IPS DF 6.9 (cell line): Measurements from ENCODE around the gene BABAM2.

Experiments used
- DNase-seq: peaks from one replicate; pipeline ENCODE4 v3.0.0-alpha.2; 2013; ENCODE audit warnings: low read depth, low spot score
- H3K27ac ChIP-seq: one replicate; pipeline ENCODE4 v1.5.1; 2013; ENCODE audit warnings: low read length, control low read depth
- H3K27me3 ChIP-seq: 2 replicates; pipeline ENCODE4 v1.6.1; 2013; ENCODE audit warnings: mild to moderate bottlenecking, low read length; ENCODE audit not compliant: control insufficient read depth, insufficient read depth
- H3K36me3 ChIP-seq: 2 replicates; pipeline ENCODE4 v1.6.1; 2013; ENCODE audit warnings: low read length; ENCODE audit not compliant: control insufficient read depth, insufficient read depth
- H3K4me1 ChIP-seq: 2 replicates; pipeline ENCODE4 v1.6.1; 2013; ENCODE audit warnings: low read length; ENCODE audit not compliant: control insufficient read depth, insufficient read depth
- H3K4me3 ChIP-seq: 2 replicates; pipeline ENCODE4 v1.5.1; 2013; ENCODE audit warnings: mild to moderate bottlenecking, low read length
- H3K9me3 ChIP-seq: 2 replicates; pipeline ENCODE4 v1.6.1; 2013; ENCODE audit warnings: low read length, inconsistent platforms; ENCODE audit not compliant: control insufficient read depth, insufficient read depth
- WGBS: extraction: QIAGEN DNeasy Blood & Tissue Kit; methylation state at CpG from one replicate; pipeline ENCODE4 v1.1.7; 2013; ENCODE audit warnings: mixed read lengths, missing lambda C conversion rate; ENCODE audit not compliant: insufficient read length, insufficient coverage; 5-methylcytosine and 5-hydroxymethylcytosine counted together

BABAM2 gene

DNA sequence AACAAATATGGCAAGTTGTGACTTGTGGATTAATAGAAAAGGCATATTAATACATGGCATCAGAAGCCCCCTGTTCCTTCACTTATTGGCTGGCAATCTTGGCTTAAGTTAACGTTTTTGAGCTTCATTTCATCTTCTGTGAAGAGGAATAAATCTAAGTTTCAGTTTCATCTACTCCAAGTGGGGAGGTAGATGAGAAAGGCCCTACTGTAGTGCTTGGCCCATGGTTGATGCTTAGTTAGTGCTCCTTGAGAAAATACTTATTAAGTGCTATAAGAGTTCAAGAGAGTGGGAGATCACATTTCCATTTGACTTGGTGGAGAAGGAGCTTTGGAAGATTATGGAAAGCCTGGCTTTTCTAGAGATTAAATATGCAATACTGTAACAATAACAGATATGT is 244.3 kb downstream of the BABAM2 start:
- Histone ChIP-seq H3K27me3 (no peaks in the 10 kb centered on the region), H3K27ac (no peak overlapping the region), H3K4me3 (no peak overlapping the region), H3K4me1 (no peaks in the 10 kb centered on the region), H3K9me3 (no peaks in the 10 kb centered on the region), H3K36me3 (no peaks in the 10 kb centered on the region)
- DNase-seq = no peak
- no CpG with 5 or more reads among the region's 1 CpG for WGBS

DNA sequence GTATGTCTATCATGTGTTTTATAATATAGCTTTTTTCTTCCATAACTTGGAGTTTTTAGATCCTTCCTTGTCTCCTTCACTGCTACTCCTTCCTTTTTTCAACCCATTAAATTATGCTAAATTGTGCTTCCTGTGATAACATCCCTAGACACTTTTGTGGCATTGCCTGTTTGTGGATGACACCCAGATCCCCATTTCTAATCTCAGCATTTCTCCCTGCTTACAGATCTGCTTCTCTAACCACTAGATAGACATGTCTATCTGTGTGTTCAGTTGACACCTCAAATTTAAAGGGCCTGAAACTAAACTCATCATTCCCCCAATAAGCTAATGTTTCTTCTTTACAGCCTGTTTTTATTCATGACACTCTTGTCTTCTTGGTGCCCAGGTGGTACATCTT is 244.8 kb downstream of the BABAM2 start:
- H3K9me3 ChIP-seq = no peaks in the 10 kb centered on the region
- no peaks in the 10 kb centered on the region for H3K27me3 ChIP-seq
- H3K4me3 ChIP-seq = no peak overlapping the region
- no peaks in the 10 kb centered on the region for H3K36me3 ChIP-seq
- no peak for DNase-seq
- H3K4me1 ChIP-seq = no peaks in the 10 kb centered on the region
- H3K27ac ChIP-seq = no peak overlapping the region

DNA sequence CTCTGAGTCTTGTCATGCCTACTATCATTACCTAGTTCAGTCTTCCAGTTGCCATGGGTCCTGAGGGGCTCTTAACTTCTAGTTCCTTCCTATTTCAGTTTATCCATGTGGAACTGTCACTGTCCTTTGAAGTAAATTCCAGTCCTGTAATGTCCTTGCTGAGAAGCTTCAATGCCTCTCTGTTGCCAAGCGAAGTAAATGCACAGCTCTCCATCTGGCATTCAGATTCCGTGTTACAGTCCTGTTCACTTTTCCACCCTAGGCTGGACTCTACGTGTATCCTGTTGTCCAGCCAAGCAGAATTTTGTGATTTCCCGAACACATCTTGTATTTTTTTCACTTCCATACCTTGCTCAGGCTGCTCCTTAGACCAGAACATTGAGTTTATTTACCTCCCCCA is 245.3 kb downstream of the BABAM2 start:
- no peaks in the 10 kb centered on the region for H3K9me3 ChIP-seq
- no CpG with 5 or more reads among the region's 4 CpGs for WGBS
- no peaks in the 10 kb centered on the region for H3K4me1 ChIP-seq
- no peak overlapping the region for H3K4me3 ChIP-seq
- no peak overlapping the region for H3K27ac ChIP-seq
- no peak for DNase-seq
- no peaks in the 10 kb centered on the region for H3K27me3 ChIP-seq
- H3K36me3 ChIP-seq = no peaks in the 10 kb centered on the region

DNA sequence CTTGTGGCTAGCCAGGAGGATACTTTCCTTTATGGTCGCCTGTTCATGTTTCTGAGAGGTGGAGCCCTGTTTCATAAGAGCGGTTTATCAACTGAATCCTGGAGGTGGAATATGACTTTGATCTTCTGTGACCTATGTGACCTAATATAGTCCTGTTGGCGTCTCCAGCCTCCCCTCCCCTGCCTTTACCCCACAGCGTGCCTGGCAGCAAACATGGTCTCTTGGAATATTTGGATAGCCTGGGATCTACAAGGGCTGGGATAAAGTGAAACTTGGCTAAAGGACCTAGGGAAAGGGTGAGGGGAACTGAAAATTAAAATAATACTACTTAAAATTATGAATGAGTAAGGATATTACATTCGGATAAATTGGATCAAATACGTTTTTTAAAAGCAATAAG is 246.0 kb downstream of the BABAM2 start:
- WGBS = no CpG with 5 or more reads among the region's 6 CpGs
- no peaks in the 10 kb centered on the region for H3K9me3 ChIP-seq
- no peaks in the 10 kb centered on the region for H3K27me3 ChIP-seq
- H3K4me3 ChIP-seq = no peak overlapping the region
- no peak overlapping the region for H3K27ac ChIP-seq
- no peak for DNase-seq
- no peaks in the 10 kb centered on the region for H3K36me3 ChIP-seq
- no peaks in the 10 kb centered on the region for H3K4me1 ChIP-seq

DNA sequence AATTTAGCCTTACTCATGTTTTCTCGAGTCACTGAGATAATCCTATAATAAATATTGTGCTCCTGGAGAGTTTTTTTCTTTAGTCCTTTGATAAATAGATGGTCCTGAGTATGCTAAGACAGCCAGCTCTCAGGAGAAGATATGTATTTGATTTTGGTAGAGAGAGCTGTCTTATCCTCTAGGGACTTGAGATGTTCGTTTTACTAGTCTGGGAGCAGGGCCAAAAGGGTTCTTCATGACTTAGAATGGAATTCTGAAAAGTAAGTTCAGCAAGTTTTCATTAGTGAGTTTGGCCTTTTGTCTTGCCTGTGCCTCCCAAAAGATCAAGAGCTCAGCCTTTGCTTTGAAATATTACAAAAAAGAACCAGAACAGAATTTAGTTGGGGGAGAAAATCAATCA is 246.7 kb downstream of the BABAM2 start:
- no peak overlapping the region for H3K4me3 ChIP-seq
- H3K27ac ChIP-seq = no peak overlapping the region
- DNase-seq = no peak
- H3K4me1 ChIP-seq = no peaks in the 10 kb centered on the region
- H3K27me3 ChIP-seq = no peaks in the 10 kb centered on the region
- WGBS = no CpG with 5 or more reads among the region's 2 CpGs
- H3K36me3 ChIP-seq = no peaks in the 10 kb centered on the region
- no peaks in the 10 kb centered on the region for H3K9me3 ChIP-seq

DNA sequence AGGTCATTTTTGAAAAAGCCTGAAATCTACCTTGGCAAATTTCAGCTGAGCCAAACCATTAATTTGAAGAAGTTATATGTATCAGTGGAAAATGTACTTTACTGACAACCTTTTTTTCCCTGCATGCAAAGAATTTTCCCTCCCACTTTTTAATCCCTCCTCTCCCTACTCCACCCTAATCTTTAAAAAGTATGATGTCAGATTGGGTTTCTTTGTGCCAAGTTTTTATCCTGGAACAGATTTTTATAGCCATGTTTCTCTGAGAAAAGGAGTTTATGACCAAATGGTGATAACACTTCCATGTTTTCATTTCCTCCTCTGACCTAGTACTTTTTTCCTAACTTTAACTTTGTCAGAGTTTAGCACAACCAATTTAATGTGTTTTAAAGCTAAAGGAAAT is 251.9 kb downstream of the BABAM2 start:
- Histone ChIP-seq H3K36me3 (no peaks in the 10 kb centered on the region), H3K27me3 (no peaks in the 10 kb centered on the region), H3K4me3 (no peak overlapping the region), H3K9me3 (no peaks in the 10 kb centered on the region), H3K4me1 (no peaks in the 10 kb centered on the region), H3K27ac (no peak overlapping the region)
- DNase-seq = no peak

DNA sequence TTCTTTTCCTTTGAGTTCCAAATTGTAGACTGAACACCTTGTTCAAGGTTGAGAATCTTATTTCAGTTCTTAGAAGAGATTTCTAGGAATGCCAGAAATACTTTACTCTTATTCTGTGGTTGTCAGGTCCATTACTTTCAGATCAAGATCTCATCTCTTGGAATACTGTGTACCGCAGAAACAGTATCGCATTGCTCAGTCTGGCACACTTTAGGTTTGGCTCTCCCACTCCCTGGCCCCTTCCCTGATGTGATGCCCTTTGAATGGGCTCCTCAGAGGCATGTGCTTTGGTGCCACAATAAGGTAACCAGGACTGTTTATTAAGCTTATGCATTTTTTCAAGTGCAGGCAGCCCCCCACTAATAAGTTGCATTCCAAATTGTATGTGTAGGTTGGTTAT is 257.5 kb downstream of the BABAM2 start:
- Histone ChIP-seq H3K36me3 (no peaks in the 10 kb centered on the region), H3K27me3 (no peaks in the 10 kb centered on the region), H3K9me3 (no peaks in the 10 kb centered on the region), H3K4me1 (no peaks in the 10 kb centered on the region), H3K4me3 (no peak overlapping the region), H3K27ac (no peak overlapping the region)
- no CpG with 5 or more reads among the region's 2 CpGs for WGBS
- no peak for DNase-seq

DNA sequence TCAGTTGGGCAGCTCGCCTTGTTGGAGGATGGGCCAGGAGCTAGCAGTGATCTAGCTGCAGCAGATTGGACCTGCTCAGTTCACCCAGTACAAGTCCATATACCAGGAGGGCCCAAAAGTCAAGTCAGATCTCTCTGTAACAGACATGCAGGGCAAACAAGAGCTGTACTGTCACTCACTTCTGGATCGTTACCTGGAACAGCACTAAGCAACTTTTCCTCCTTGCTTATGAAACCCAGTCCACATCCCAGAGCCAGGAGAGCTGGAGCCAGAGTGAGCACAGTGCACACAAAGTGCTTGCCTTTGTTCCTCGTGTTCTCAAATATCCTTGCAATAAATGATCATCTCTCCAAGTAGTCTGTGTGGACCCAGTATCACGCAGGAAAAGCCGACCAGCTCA is 258.0 kb downstream of the BABAM2 start:
- Histone ChIP-seq H3K27me3 (no peaks in the 10 kb centered on the region), H3K4me1 (no peaks in the 10 kb centered on the region), H3K4me3 (no peak overlapping the region), H3K27ac (no peak overlapping the region), H3K36me3 (no peaks in the 10 kb centered on the region), H3K9me3 (no peaks in the 10 kb centered on the region)
- WGBS = no CpG with 5 or more reads among the region's 5 CpGs
- no peak for DNase-seq

DNA sequence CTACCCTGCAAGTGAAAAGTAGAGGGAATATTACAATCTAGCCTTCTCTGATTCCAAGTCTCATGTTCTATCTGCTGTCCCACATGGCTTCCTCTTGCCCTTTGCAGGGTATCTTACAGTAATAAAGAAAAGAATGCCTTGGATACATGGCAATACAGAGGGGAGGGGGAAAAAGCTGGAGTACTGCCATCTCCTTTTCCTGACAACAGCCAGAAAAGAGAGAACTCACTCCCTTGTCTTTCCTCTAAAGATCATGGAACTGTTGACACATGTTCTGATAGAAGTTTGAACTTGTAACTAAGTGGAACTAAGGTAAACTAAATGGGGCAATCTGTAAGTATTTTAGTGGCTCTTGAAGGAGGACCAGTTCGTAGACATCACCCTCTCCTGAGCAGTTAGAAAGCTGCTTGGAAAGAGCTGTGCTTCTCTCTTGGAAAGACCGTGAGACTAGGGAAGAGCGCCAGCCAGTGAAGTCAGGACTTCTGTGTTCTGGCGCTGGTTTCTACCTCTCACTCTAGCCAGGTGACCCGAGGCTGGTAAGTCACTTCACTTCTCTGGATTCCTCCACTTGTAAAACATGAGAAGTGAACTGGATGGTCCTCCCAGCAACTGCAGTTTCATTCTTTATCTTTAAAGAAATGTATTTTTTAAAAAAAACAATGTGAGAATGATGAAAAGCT is 259.8 kb downstream of the BABAM2 start:
- DNase-seq = no peak
- H3K36me3 ChIP-seq = no peaks in the 10 kb centered on the region
- H3K9me3 ChIP-seq = no peaks in the 10 kb centered on the region
- H3K27ac ChIP-seq = no peak overlapping the region
- no CpG with 5 or more reads among the region's 5 CpGs for WGBS
- H3K4me3 ChIP-seq = no peak overlapping the region
- no peaks in the 10 kb centered on the region for H3K4me1 ChIP-seq
- H3K27me3 ChIP-seq = no peaks in the 10 kb centered on the region

DNA sequence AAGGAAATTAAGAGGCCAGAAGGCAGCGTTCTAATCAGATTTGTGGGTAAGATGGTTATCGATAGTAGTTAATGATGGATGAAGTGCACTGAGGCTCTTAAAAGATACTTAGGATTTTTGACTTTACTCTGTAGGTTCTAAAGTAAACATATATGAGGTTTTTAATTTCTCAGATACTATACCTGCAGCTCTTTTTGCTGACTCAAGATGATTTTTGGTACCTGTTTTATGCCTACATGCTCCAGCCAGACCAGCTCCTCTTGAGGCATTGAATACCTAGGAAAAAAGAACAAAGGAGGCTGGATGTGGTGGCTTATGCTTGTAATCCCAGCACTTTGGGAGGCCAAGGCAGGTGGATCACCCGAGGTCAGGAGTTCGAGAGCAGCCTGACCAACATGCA is 260.5 kb downstream of the BABAM2 start:
- Histone ChIP-seq H3K27me3 (no peaks in the 10 kb centered on the region), H3K4me3 (no peak overlapping the region), H3K36me3 (no peaks in the 10 kb centered on the region), H3K4me1 (no peaks in the 10 kb centered on the region), H3K9me3 (no peaks in the 10 kb centered on the region), H3K27ac (no peak overlapping the region)
- no peak for DNase-seq
- 100% methylated on average over 1 of the region's 4 CpGs for WGBS

DNA sequence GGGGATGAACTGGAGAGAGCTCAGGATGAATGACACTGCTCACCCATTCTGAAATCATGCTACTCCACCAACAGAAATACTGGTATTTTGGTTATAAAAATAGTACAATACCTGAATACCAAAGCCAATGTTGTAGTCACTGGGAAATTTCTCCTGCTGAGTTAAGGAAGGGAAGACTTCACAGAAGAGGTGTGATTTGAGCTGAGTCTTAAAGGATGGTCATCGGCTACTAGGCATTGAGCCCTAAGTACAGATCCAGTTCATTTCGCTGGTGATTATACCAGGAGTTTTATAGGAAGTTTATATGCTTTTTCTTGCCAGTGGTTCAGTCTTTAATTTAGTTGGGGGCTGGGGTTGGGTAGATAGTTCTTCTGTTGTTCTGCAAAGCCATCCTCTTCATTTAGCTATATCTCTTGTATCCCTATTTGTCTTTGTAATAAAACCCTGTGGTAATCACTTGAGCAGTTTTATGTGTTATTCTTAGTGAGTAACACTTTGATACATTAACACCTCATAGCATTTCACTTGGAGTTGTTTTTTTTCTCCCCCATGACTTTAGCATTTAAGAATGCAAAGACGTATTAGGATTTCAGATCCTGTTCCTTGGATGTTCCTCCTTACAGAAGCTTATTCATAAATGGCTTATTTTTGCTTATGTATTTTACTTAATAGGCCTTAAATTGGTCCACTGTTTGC is 262.2 kb downstream of the BABAM2 start:
- no peaks in the 10 kb centered on the region for H3K4me1 ChIP-seq
- no peak overlapping the region for H3K27ac ChIP-seq
- no peaks in the 10 kb centered on the region for H3K9me3 ChIP-seq
- DNase-seq = no peak
- no CpG with 5 or more reads among the region's 3 CpGs for WGBS
- no peaks in the 10 kb centered on the region for H3K27me3 ChIP-seq
- H3K36me3 ChIP-seq = no peaks in the 10 kb centered on the region
- H3K4me3 ChIP-seq = no peak overlapping the region
